ENCODE results near the gene GEMIN7.

The GEMIN7 gene

GRCh38 chr19:45047188-45047797 is 31.8 kb upstream of the GEMIN7 start:
- peak; percentile 70 for DNase-seq (ENCODE audit: extremely low spot score)
- ChIA-PET POLR2A (interaction anchor here (1.0 kb wide), 1 partner anchor 8 kb away, joined by 3 read pairs; no protein-coding TSS in a partner anchor), CTCF (interaction anchor here (0.9 to 10.4 kb wide), 3 partner anchors 12 to 59 kb away, joined by 3 to 120 read pairs (median 3); partner anchors contain the start of gene RELB)
- peak; percentile 15 for TF ChIP-seq CTCF (IDR thresholded peaks at IDR 0.05; ENCODE audit: control extremely low read depth, extremely low read depth, low read depth, missing control alignments)

- POLR2A ChIA-PET = interaction anchor here (0.6 to 0.7 kb wide), 3 partner anchors 8 to 31 kb away, joined by 3 to 5 read pairs (median 5); no protein-coding TSS in a partner anchor
- no peak for TF ChIP-seq CTCF (IDR thresholded peaks at IDR 0.05; ENCODE audit: control extremely low read depth, extremely low read depth, low read depth, missing control alignments)
- CTCF ChIA-PET = interaction anchor here (0.8 to 3.4 kb wide), 6 partner anchors 9 to 326 kb away, joined by 3 to 24 read pairs (median 3); partner anchors contain the start of gene CLASRP
- no peak for DNase-seq (ENCODE audit: extremely low spot score)
These were observed 29.9 kb upstream of the GEMIN7 start for GRCh38 chr19:45049073-45049736.

- no peak for DNase-seq (ENCODE audit: extremely low spot score)
- ChIA-PET CTCF (interaction anchor here (0.9 to 3.4 kb wide), 3 partner anchors 10 to 43 kb away, joined by 3 to 24 read pairs (median 3); partner anchors contain the start of gene CLASRP), POLR2A (interaction anchor here (0.7 kb wide), 1 partner anchor 10 kb away, joined by 3 read pairs; no protein-coding TSS in a partner anchor)
- TF ChIP-seq CTCF (IDR thresholded peaks at IDR 0.05; ENCODE audit: control extremely low read depth, extremely low read depth, low read depth, missing control alignments) = no peak
These were observed 29.0 kb upstream of the GEMIN7 start for GRCh38 chr19:45050036-45050435.

GRCh38 chr19:45051929-45052579 is 27.0 kb upstream of the GEMIN7 start:
- no peak for DNase-seq (ENCODE audit: extremely low spot score)
- CTCF ChIA-PET = interaction anchor here (0.9 to 1.6 kb wide), 4 partner anchors 9 to 197 kb away, joined by 3 to 4 read pairs (median 3); no protein-coding TSS in a partner anchor
- POLR2A ChIA-PET = interaction anchor here (2.0 kb wide), 1 partner anchor 11 kb away, joined by 5 read pairs; no protein-coding TSS in a partner anchor
- TF ChIP-seq CTCF (IDR thresholded peaks at IDR 0.05; ENCODE audit: control extremely low read depth, extremely low read depth, low read depth, missing control alignments) = no peak

- no peak for DNase-seq (ENCODE audit: extremely low spot score)
- TF ChIP-seq CTCF (IDR thresholded peaks at IDR 0.05; ENCODE audit: control extremely low read depth, extremely low read depth, low read depth, missing control alignments) = no peak
- CTCF ChIA-PET = interaction anchor here (1.0 to 6.5 kb wide), 5 partner anchors 14 to 153 kb away, joined by 3 to 120 read pairs (median 5); partner anchors contain the start of genes CLASRP and GEMIN7
- POLR2A ChIA-PET = interaction anchor here (0.6 to 1.0 kb wide), 2 partner anchors 17 to 83 kb away, joined by 6 read pairs; no protein-coding TSS in a partner anchor
These were observed 22.2 kb upstream of the GEMIN7 start for GRCh38 chr19:45056831-45057230.

GRCh38 chr19:45057444-45057843 is 21.6 kb upstream of the GEMIN7 start:
- ChIA-PET CTCF (interaction anchor here (1.0 to 6.5 kb wide), 6 partner anchors 8 to 154 kb away, joined by 3 to 120 read pairs (median 4); partner anchors contain the start of genes CLASRP and GEMIN7), POLR2A (interaction anchor here (1.0 kb wide), 1 partner anchor 18 kb away, joined by 6 read pairs; no protein-coding TSS in a partner anchor)
- no peak for DNase-seq (ENCODE audit: extremely low spot score)
- no peak for TF ChIP-seq CTCF (IDR thresholded peaks at IDR 0.05; ENCODE audit: control extremely low read depth, extremely low read depth, low read depth, missing control alignments)
